ENCODE data around the gene AMZ1. TPM values are rescaled to one million over a fixed set of nuclear protein-coding genes. Genes with fewer than 3 reads are reported as not detected.

AMZ1 gene
- total RNA-seq, 4 donors from 2014 or later = 0.64 TPM; not detected in 3

DNA sequence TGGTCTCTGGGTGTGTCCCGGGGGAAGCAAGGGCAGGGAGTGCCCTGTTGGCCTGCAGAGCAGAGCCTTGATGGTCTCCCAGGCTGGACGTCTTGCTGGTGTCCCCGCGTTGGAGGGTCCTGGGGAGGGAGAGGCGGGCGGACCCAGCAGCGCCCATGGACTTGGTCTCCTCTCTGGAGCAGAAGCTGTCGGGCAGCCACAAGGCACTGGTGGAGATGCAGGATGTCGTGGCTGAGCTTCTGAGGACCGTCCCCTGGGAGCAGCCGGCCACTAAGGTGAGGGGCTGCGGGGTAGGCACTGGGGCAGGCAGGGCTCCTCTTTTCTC, 35.3 kb upstream of the AMZ1 start:
- in situ Hi-C loops (cut with MboI; ENCODE audit: low pct_ligation_motif_present in 1 of 4, low pct_unique_long_range_greater_than_20kb in 1 of 4, low sequenced_read_pairs in 3 of 4) = no loop called here
- H3K4me1 ChIP-seq = no peaks in the 10 kb centered on the region
- no peak overlapping the region for H3K27ac ChIP-seq
- WGBS, 2 donors (ENCODE audit: low coverage in 1 of 2) = 83% methylated on average over 12 of the region's 12 CpGs; no CpG with 5 or more reads in 1 of the 2 donors
- H3K36me3 ChIP-seq = no peaks in the 10 kb centered on the region
- TF ChIP-seq POLR2AphosphoS5 (IDR thresholded peaks at IDR 0.05) (no peak), EP300 (IDR thresholded peaks at IDR 0.05; ENCODE audit: low read depth) (no peak), POLR2A (IDR thresholded peaks at IDR 0.05) (no peak)
- TF ChIP-seq, protein P1, sequence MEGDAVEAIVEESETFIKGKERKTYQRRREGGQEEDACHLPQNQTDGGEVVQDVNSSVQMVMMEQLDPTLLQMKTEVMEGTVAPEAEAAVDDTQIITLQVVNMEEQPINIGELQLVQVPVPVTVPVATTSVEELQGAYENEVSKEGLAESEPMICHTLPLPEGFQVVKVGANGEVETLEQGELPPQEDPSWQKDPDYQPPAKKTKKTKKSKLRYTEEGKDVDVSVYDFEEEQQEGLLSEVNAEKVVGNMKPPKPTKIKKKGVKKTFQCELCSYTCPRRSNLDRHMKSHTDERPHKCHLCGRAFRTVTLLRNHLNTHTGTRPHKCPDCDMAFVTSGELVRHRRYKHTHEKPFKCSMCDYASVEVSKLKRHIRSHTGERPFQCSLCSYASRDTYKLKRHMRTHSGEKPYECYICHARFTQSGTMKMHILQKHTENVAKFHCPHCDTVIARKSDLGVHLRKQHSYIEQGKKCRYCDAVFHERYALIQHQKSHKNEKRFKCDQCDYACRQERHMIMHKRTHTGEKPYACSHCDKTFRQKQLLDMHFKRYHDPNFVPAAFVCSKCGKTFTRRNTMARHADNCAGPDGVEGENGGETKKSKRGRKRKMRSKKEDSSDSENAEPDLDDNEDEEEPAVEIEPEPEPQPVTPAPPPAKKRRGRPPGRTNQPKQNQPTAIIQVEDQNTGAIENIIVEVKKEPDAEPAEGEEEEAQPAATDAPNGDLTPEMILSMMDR (IDR thresholded peaks at IDR 0.05) = no peak
- H3K4me3 ChIP-seq = no peak overlapping the region
- intact Hi-C loops (cut with DNase I; ENCODE audit: low total_unique reads) = no loop called here
- DNase-seq = no peak
- no peaks in the 10 kb centered on the region for H3K9me3 ChIP-seq
- H3K27me3 ChIP-seq = no peaks in the 10 kb centered on the region

DNA sequence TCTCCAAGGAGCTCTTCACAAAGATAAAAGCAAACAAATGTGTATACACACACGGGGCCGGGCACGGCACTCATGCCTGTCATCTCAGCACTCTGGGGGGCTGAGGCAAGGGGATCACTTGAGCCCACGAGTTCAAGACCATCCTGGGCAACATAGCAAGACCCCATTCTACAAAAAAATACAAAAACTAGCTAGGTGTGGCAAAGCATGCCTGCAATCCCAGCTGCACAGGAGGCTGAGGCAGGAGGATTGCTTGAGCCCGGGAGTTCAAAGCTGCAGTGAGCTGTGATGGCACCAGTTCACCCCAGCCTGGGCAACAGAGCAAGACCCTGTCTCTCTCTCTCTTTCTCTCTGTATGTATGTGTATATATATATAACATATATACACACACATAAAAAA, 33.9 kb upstream of the AMZ1 start:
- Histone ChIP-seq H3K9me3 (no peaks in the 10 kb centered on the region), H3K27ac (no peak overlapping the region), H3K27me3 (no peaks in the 10 kb centered on the region), H3K4me1 (no peaks in the 10 kb centered on the region), H3K36me3 (no peaks in the 10 kb centered on the region), H3K4me3 (no peak overlapping the region)
- WGBS, 2 donors (ENCODE audit: low coverage in 1 of 2) = 70% methylated on average over 5 of the region's 5 CpGs; no CpG with 5 or more reads in 1 of the 2 donors
- DNase-seq = no peak
- TF ChIP-seq, protein P1 (IDR thresholded peaks at IDR 0.05) = no peak
- TF ChIP-seq POLR2A (IDR thresholded peaks at IDR 0.05) = no peak
- no peak for TF ChIP-seq POLR2AphosphoS5 (IDR thresholded peaks at IDR 0.05)
- no peak for TF ChIP-seq EP300 (IDR thresholded peaks at IDR 0.05; ENCODE audit: low read depth)
- intact Hi-C loops (cut with DNase I; ENCODE audit: low total_unique reads) (no loop called here), in situ Hi-C loops (cut with MboI; ENCODE audit: low pct_ligation_motif_present in 1 of 4, low pct_unique_long_range_greater_than_20kb in 1 of 4, low sequenced_read_pairs in 3 of 4) (no loop called here)

DNA sequence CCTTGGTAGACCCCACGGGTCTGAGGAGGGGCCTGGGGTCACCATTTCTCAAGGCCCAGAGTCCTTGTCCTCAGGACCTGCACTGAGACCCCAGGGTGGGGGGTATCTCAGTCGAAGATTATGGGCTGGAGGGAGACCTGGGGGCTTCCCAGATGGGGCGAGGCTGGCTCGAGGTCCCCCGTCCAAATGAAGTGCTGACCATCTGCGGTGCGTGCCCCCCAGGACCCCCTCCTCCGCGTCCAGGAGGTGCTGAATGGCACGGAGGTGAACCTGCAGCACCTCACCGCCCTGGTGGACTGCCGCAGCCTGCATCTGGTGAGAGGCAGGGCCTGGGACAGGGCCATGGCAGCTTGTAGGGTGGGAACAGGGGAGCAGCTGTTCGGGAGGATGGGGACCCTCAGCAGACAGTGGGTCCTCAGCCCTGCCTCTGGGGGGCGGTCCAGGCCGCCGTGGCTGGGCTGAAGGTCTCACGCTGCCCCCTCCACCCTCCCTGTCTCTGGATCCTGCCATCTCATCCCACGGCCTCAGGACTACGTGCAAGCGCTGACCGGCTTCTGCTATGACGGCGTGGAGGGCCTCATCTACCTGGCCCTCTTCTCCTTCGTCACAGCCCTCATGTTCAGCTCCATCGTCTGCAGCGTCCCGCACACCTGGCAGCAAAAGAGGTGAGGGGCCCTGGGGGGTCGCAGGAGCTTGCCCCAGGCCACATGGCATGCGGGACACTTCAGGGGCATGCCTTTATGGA, 32.0 kb upstream of the AMZ1 start:
- no peak overlapping the region for H3K27ac ChIP-seq
- H3K27me3 ChIP-seq = no peaks in the 10 kb centered on the region
- no peaks in the 10 kb centered on the region for H3K4me1 ChIP-seq
- no peak for DNase-seq
- in situ Hi-C loops (cut with MboI; ENCODE audit: low pct_ligation_motif_present in 1 of 4, low pct_unique_long_range_greater_than_20kb in 1 of 4, low sequenced_read_pairs in 3 of 4) = no loop called here
- intact Hi-C loops (cut with DNase I; ENCODE audit: low total_unique reads) = no loop called here
- TF ChIP-seq EP300 (IDR thresholded peaks at IDR 0.05; ENCODE audit: low read depth) (no peak), POLR2AphosphoS5 (IDR thresholded peaks at IDR 0.05) (no peak), POLR2A (IDR thresholded peaks at IDR 0.05) (no peak)
- 87 to 91% methylated on average over 3 to 29 of the region's 29 CpGs for WGBS, 2 donors (ENCODE audit: low coverage in 1 of 2)
- no peaks in the 10 kb centered on the region for H3K36me3 ChIP-seq
- H3K9me3 ChIP-seq = no peaks in the 10 kb centered on the region
- H3K4me3 ChIP-seq = no peak overlapping the region

DNA sequence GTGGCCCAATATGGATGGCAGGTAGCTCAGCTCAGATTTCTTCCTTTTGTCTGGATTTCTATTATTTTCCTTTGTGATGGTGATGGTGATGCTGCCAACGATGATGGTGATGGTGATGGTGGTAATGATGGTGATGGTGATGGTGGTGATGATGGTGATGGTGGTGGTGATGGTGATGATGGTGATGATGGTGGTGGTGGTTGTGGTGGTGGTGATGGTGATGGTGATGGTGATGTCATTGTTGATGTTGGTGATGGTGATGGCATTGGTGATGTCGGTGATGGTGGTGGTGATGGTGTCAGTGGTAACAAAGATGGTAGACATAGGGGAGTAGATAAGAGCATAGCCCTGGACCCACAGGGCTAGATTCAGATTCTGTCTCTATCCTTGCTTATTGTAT, 30.8 kb upstream of the AMZ1 start:
- no peak overlapping the region for H3K27ac ChIP-seq
- no peaks in the 10 kb centered on the region for H3K36me3 ChIP-seq
- DNase-seq = no peak
- H3K27me3 ChIP-seq = no peaks in the 10 kb centered on the region
- 95 to 100% methylated on average over 2 of the region's 2 CpGs for WGBS, 2 donors (ENCODE audit: low coverage in 1 of 2)
- no peaks in the 10 kb centered on the region for H3K9me3 ChIP-seq
- TF ChIP-seq POLR2A (IDR thresholded peaks at IDR 0.05) (no peak), POLR2AphosphoS5 (IDR thresholded peaks at IDR 0.05) (no peak), EP300 (IDR thresholded peaks at IDR 0.05; ENCODE audit: low read depth) (no peak)
- TF ChIP-seq, protein P1 (IDR thresholded peaks at IDR 0.05) = no peak
- in situ Hi-C loops (cut with MboI; ENCODE audit: low pct_ligation_motif_present in 1 of 4, low pct_unique_long_range_greater_than_20kb in 1 of 4, low sequenced_read_pairs in 3 of 4) = no loop called here
- intact Hi-C loops (cut with DNase I; ENCODE audit: low total_unique reads) = no loop called here
- no peak overlapping the region for H3K4me3 ChIP-seq
- no peaks in the 10 kb centered on the region for H3K4me1 ChIP-seq
